ENCODE results near the gene SOWAHB. TPM values are rescaled to one million over a fixed set of nuclear protein-coding genes. Genes with fewer than 3 reads are reported as not detected.
"Not testable (repeated sequence)": the region's sequence is repeated elsewhere in the genome, so short reads cannot be mapped to it uniquely, and the experiment has no call there.

SOWAHB gene
- total RNA-seq, 6 donors from 2014 or later, result 1.3 to 8.4 (median 3.4) TPM

DNA sequence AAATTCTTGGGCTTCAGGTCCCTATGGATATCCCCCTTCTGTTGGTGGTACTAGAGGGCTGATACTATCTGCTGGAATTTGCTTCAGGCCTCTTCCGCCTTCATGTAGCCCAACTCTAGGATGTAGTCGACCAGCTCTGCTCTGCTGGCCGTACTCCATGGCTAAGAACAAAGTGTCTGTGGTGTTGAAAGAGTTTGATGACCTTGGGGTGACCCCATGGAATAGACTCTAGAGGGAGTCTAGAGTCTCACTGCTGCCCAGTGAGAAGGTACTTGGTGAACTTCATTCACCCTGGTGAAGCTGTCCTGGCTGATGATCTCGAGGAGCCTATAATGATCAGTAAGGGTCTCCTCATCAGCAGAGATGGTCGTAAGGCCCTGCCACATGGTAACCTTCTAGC, 11.7 kb downstream of the SOWAHB start:
- H3K27ac ChIP-seq, result no peak overlapping the region
- no peaks in the 10 kb centered on the region for H3K27me3 ChIP-seq
- no peaks in the 10 kb centered on the region for H3K36me3 ChIP-seq
- no peak for TF ChIP-seq EP300 (IDR thresholded peaks at IDR 0.05)
- TF ChIP-seq POLR2A (IDR thresholded peaks at IDR 0.05), result no peak
- no peak for TF ChIP-seq POLR2AphosphoS5 (IDR thresholded peaks at IDR 0.05)
- TF ChIP-seq, protein P1, sequence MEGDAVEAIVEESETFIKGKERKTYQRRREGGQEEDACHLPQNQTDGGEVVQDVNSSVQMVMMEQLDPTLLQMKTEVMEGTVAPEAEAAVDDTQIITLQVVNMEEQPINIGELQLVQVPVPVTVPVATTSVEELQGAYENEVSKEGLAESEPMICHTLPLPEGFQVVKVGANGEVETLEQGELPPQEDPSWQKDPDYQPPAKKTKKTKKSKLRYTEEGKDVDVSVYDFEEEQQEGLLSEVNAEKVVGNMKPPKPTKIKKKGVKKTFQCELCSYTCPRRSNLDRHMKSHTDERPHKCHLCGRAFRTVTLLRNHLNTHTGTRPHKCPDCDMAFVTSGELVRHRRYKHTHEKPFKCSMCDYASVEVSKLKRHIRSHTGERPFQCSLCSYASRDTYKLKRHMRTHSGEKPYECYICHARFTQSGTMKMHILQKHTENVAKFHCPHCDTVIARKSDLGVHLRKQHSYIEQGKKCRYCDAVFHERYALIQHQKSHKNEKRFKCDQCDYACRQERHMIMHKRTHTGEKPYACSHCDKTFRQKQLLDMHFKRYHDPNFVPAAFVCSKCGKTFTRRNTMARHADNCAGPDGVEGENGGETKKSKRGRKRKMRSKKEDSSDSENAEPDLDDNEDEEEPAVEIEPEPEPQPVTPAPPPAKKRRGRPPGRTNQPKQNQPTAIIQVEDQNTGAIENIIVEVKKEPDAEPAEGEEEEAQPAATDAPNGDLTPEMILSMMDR (IDR thresholded peaks at IDR 0.05), result no peak
- ATAC-seq (ENCODE audit: low FRiP score in 2 of 2) (peak in 1 of 2 donors; percentile 7), DNase-seq (no peak)
- H3K9me3 ChIP-seq, result no peaks in the 10 kb centered on the region
- WGBS, 2 donors, result 82 to 86% methylated on average over 2 to 5 of the region's 5 CpGs
- no peak overlapping the region for H3K4me3 ChIP-seq
- no peaks in the 10 kb centered on the region for H3K4me1 ChIP-seq

DNA sequence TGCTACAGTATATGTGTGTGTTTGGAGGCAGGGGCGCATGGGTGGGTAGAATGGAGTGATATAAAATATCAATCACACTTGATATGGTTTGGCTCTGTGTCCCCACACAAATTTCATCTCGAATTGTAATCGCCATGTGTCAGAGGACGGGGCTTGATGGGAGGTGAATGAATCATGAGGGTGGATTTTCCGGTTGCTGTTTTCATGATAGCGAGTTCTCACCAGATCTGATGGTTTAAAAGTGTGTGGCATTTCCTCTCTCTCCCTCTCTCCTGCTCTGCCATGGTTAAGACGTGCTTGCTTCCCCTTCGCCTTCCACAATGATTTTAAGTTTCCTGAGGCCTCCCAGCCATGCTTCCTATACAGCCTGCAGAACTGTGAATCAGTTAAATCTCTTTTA, 14.8 kb downstream of the SOWAHB start:
- H3K36me3 ChIP-seq, result no peaks in the 10 kb centered on the region
- DNase-seq, result no peak
- H3K9me3 ChIP-seq, result no peaks in the 10 kb centered on the region
- TF ChIP-seq, protein P1 (IDR thresholded peaks at IDR 0.05), result no peak
- TF ChIP-seq POLR2AphosphoS5 (IDR thresholded peaks at IDR 0.05), result no peak
- no peaks in the 10 kb centered on the region for H3K4me1 ChIP-seq
- H3K27me3 ChIP-seq, result no peaks in the 10 kb centered on the region
- WGBS, 2 donors, result 55 to 76% methylated on average over 8 of the region's 8 CpGs
- ATAC-seq (ENCODE audit: low FRiP score in 2 of 2), result no peak
- no peak overlapping the region for H3K4me3 ChIP-seq
- no peak overlapping the region for H3K27ac ChIP-seq

DNA sequence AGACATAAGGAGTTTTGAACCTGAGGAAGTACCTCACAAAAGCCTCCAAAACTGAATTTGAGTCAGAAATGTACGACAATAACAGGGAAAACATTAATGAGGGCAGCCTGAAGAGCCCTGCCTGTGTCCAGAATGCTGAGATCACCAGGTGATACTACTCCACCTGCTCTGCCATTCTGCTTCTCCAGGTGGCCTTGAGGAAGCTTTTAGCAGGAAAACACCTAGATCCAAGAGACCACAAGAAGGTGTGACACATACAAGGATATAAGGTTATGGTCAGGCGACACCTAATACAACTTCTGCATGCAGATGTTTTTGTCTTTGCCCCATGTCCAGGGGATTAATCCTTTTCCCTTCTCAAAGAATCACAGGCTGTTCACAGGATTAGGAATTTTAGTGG, 15.3 kb downstream of the SOWAHB start:
- no peaks in the 10 kb centered on the region for H3K27me3 ChIP-seq
- no peak for TF ChIP-seq POLR2A (IDR thresholded peaks at IDR 0.05)
- TF ChIP-seq EP300 (IDR thresholded peaks at IDR 0.05), result no peak
- no peak for TF ChIP-seq POLR2AphosphoS5 (IDR thresholded peaks at IDR 0.05)
- TF ChIP-seq, protein P1 (IDR thresholded peaks at IDR 0.05), result no peak
- 91 to 93% methylated on average over 2 of the region's 2 CpGs for WGBS, 2 donors
- no peaks in the 10 kb centered on the region for H3K36me3 ChIP-seq
- H3K27ac ChIP-seq, result no peak overlapping the region
- no peaks in the 10 kb centered on the region for H3K9me3 ChIP-seq
- no peak overlapping the region for H3K4me3 ChIP-seq
- ATAC-seq (ENCODE audit: low FRiP score in 2 of 2) (no peak), DNase-seq (no peak)
- H3K4me1 ChIP-seq, result no peaks in the 10 kb centered on the region

DNA sequence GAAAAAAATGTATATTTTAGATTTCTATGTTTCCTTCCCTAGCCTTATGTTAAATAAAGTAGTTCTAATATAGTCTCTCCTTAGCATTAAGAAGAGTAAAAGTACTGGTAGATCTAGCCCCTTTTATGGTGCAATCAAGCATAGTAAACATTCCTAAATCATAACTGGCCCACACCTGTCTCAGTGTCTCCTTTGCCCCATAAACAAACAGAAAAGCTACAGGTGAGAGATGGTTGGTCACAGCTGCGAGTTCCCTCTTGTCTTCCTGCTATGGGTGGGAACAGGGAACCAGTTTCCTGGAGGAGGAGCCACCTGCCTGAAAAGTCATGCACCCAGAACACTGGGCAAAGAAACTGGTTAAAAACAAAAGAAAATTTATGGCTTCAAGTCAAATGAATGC, 16.6 kb downstream of the SOWAHB start:
- TF ChIP-seq EP300 (IDR thresholded peaks at IDR 0.05), result no peak
- TF ChIP-seq, protein P1 (IDR thresholded peaks at IDR 0.05), result no peak
- TF ChIP-seq POLR2A (IDR thresholded peaks at IDR 0.05), result no peak
- TF ChIP-seq POLR2AphosphoS5 (IDR thresholded peaks at IDR 0.05), result no peak
- ATAC-seq (ENCODE audit: low FRiP score in 2 of 2) (no peak), DNase-seq (no peak)
- no peak overlapping the region for H3K4me3 ChIP-seq
- no peaks in the 10 kb centered on the region for H3K27me3 ChIP-seq
- no peaks in the 10 kb centered on the region for H3K36me3 ChIP-seq
- no peaks in the 10 kb centered on the region for H3K9me3 ChIP-seq
- no peaks in the 10 kb centered on the region for H3K4me1 ChIP-seq
- H3K27ac ChIP-seq, result no peak overlapping the region
- WGBS, 2 donors, result 6 to 54% methylated on average over 1 of the region's 1 CpG

DNA sequence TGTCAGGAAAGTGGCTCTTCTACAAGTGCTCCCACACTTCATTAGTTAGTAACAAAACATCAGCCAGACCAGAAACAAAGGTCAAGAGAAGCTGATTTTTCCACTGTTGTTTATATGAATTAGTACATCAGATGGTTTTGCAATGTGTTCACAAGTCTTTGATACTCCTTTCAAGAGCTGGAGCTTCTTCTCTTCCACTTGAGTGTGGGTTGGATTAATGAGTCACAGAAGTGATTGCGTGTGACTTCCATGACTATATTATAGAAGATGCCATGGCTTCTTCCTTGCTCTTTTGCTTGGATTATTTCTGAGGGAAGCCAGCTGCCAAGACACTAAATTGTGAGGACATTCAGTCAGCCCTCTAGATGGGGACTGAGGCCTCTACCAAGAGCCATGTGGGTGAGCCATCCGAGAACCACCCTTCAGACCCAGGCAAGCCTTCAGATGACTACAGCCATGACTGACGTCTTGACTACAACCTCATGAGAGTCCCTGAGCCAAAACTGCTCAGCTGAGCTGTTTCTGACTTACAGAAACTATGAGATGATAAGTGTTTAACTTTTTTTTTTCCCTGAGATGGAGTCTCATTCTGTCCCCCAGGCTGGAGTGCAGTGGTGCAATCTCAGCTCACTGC, 18.1 kb downstream of the SOWAHB start:
- H3K27me3 ChIP-seq, result no peaks in the 10 kb centered on the region
- H3K36me3 ChIP-seq, result no peaks in the 10 kb centered on the region
- H3K4me1 ChIP-seq, result no peaks in the 10 kb centered on the region
- no peak overlapping the region for H3K4me3 ChIP-seq
- WGBS, 2 donors, result 73 to 84% methylated on average over 3 of the region's 3 CpGs
- no peak for TF ChIP-seq EP300 (IDR thresholded peaks at IDR 0.05)
- TF ChIP-seq POLR2A (IDR thresholded peaks at IDR 0.05), result no peak
- no peak for TF ChIP-seq POLR2AphosphoS5 (IDR thresholded peaks at IDR 0.05)
- TF ChIP-seq, protein P1 (IDR thresholded peaks at IDR 0.05), result no peak
- no peak for DNase-seq
- ATAC-seq (ENCODE audit: low FRiP score in 2 of 2), result peak in 1 of 2 donors; percentile 42
- H3K9me3 ChIP-seq, result no peaks in the 10 kb centered on the region
- H3K27ac ChIP-seq, result no peak overlapping the region

DNA sequence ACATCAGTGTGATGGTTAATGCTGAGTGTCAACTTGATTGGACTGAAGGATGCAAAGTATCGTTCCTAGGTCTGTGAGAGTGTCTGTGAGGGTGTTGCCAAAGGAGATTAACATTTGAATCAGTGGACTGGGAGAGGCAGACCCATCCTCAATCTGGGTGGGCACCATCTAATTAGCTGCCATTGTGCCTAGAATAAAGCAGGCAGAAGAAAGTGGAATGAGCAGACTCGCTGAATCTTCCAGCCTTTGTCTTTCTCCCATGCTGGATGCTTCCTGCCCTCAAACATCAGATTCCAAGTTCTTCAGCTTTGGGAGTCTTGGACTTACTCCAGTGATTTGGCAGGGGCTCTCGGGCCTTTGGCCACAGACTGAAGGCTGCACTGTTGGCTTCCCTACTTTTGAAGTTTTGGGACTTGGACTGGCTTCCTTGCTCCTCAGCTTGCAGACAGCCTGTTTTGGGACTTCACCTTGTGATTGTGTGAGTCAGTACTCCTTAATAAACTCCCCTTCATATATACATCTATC, 19.2 kb downstream of the SOWAHB start:
- 66 to 77% methylated on average over 3 of the region's 3 CpGs for WGBS, 2 donors

More for the DNA sequence above, 19.2 kb downstream of the SOWAHB start:
- ATAC-seq (ENCODE audit: low FRiP score in 2 of 2); H3K27ac ChIP-seq; H3K4me3 ChIP-seq; DNase-seq; H3K4me1 ChIP-seq; H3K27me3 ChIP-seq; H3K9me3 ChIP-seq; H3K36me3 ChIP-seq: not testable (repeated sequence)

Measured in upper lobe of left lung (tissue), 6 donors.